ENCODE results near the gene BCL6.
A peak's percentile ranks its signal among the peaks of the same experiment; 100 is the strongest.

The BCL6 gene

GRCh38 chr3:187762792-187763191, 17.5 kb upstream of the BCL6 start:
- DNase-seq (ENCODE audit: low read depth in 1 of 2, low spot score in 1 of 2) = no peak

GRCh38 chr3:187759601-187760000, 14.3 kb upstream of the BCL6 start:
- no peak for DNase-seq (ENCODE audit: low read depth in 1 of 2, low spot score in 1 of 2)

GRCh38 chr3:187758318-187758955, 13.2 kb upstream of the BCL6 start:
- no peak for DNase-seq (ENCODE audit: low read depth in 1 of 2, low spot score in 1 of 2)

GRCh38 chr3:187753516-187753915, 8.2 kb upstream of the BCL6 start:
- no peak for DNase-seq (ENCODE audit: low read depth in 1 of 2, low spot score in 1 of 2)

- no peak for DNase-seq (ENCODE audit: low read depth in 1 of 2, low spot score in 1 of 2)
Observed at GRCh38 chr3:187750513-187751123, 5.3 kb upstream of the BCL6 start.

- DNase-seq (ENCODE audit: low read depth in 1 of 2, low spot score in 1 of 2) = no peak
Observed at GRCh38 chr3:187750006-187750512, 4.8 kb upstream of the BCL6 start.

- peak; percentile 84 to 90 for DNase-seq (ENCODE audit: low read depth in 1 of 2, low spot score in 1 of 2)
Observed at GRCh38 chr3:187748050-187748481, 2.8 kb upstream of the BCL6 start.

- DNase-seq (ENCODE audit: low read depth in 1 of 2, low spot score in 1 of 2) = no peak
Observed at GRCh38 chr3:187747506-187747905, 2.2 kb upstream of the BCL6 start.

GRCh38 chr3:187746442-187747281, 1.4 kb upstream of the BCL6 start:
- DNase-seq (ENCODE audit: low read depth in 1 of 2, low spot score in 1 of 2) = no peak

- no peak for DNase-seq (ENCODE audit: low read depth in 1 of 2, low spot score in 1 of 2)
Observed at GRCh38 chr3:187746059-187746441, 782 bp upstream of the BCL6 start.

- DNase-seq (ENCODE audit: low read depth in 1 of 2, low spot score in 1 of 2) = peak in 1 of 2 donors; percentile 27
Observed at GRCh38 chr3:187744169-187745151, 808 bp downstream of the BCL6 start.

GRCh38 chr3:187743195-187744141, 1.8 kb downstream of the BCL6 start:
- peak; percentile 35 to 48 for DNase-seq (ENCODE audit: low read depth in 1 of 2, low spot score in 1 of 2)

GRCh38 chr3:187742351-187743171, 2.7 kb downstream of the BCL6 start:
- no peak for DNase-seq (ENCODE audit: low read depth in 1 of 2, low spot score in 1 of 2)

- peak; percentile 50 to 63 for DNase-seq (ENCODE audit: low read depth in 1 of 2, low spot score in 1 of 2)
Observed at GRCh38 chr3:187741403-187742350, 3.6 kb downstream of the BCL6 start.

- DNase-seq (ENCODE audit: low read depth in 1 of 2, low spot score in 1 of 2) = peak; percentile 57 to 66
Observed at GRCh38 chr3:187740421-187741399, 4.6 kb downstream of the BCL6 start.

GRCh38 chr3:187739561-187740332, 5.5 kb downstream of the BCL6 start:
- DNase-seq (ENCODE audit: low read depth in 1 of 2, low spot score in 1 of 2) = peak; percentile 67 to 70

Measured in activated CD4-positive, alpha-beta T cell treated with anti-CD3 and anti-CD28 coated beads, Interleukin-2, amount 50 U/mL, for 24 hours (primary cell).